B cell (primary cell): Measurements from ENCODE around the gene CCDC83. TPM values are rescaled to one million over a fixed set of nuclear protein-coding genes. Genes with fewer than 3 reads are reported as not detected.
A peak's percentile ranks its signal among the peaks of the same experiment; 100 is the strongest.

Source experiments
- ATAC-seq: fragments of 200-7000 bp; cut with Tn5 transposase; one replicate; pipeline ENCODE4 v1.10.0; 2021; ENCODE audit warnings: low read depth, mild to moderate bottlenecking, moderate number of reproducible peaks, moderate library complexity
- CTCF ChIA-PET: fragments of 350-600 bp; sonication (Branson Sonifier 250); formaldehyde crosslinking; loops from one replicate; lab custom pipeline; 2021; ENCODE audit warnings: antibody characterized with exemption, inconsistent platforms; lab: Charles Lee
- POLR2A ChIA-PET: fragments of 350-600 bp; sonication (Branson Sonifier 250); formaldehyde crosslinking; loops from one replicate; lab custom pipeline; 2021; ENCODE audit warnings: antibody characterized with exemption; lab: Charles Lee
- DNase-seq: peaks from one replicate; pipeline ENCODE4 v3.0.0; 2013
- H2AFZ ChIP-seq: 2 replicates; pipeline ENCODE4 v1.6.1; 2012; ENCODE audit warnings: mild to moderate bottlenecking, low read depth, low read length; ENCODE audit not compliant: insufficient read depth, poor library complexity, severe bottlenecking
- H3K27ac ChIP-seq, 2 donors: 1 replicate in 1 of 2; 2 replicates in 1 of 2; pipeline ENCODE4 v1.5.1; 2012 to 2013; ENCODE audit warnings: low read length in 2 of 2, mild to moderate bottlenecking in 2 of 2, moderate library complexity in 1 of 2
- H3K27me3 ChIP-seq, 4 experiments: fragments of 200-600 bp in 1 of 4; sonication (generic) in 1 of 4; replicated peaks in 1 of 4; 1 replicate in 2 of 4; 2 replicates in 2 of 4; pipeline versions ENCODE4 v1.6.1 to v1.7.0; 2013 to 2016; ENCODE audit warnings: low read length in 3 of 4, mild to moderate bottlenecking in 2 of 4, mixed read lengths in 1 of 4, moderate library complexity in 1 of 4; ENCODE audit not compliant: insufficient read depth in 4 of 4, control insufficient read depth in 3 of 4; ENCODE audit errors: control extremely low read depth in 1 of 4
- H3K36me3 ChIP-seq, 2 experiments: replicated peaks in 1 of 2; 1 replicate in 1 of 2; 2 replicates in 1 of 2; pipeline versions ENCODE4 v1.6.1 to v1.7.1; 2013; ENCODE audit warnings: low read length in 1 of 2; ENCODE audit not compliant: insufficient read depth in 2 of 2, control insufficient read depth in 1 of 2; ENCODE audit errors: control extremely low read depth in 1 of 2, extremely low read depth in 1 of 2
- H3K4me1 ChIP-seq, 2 donors: fragments of 200-600 bp in 1 of 2; sonication (generic) in 1 of 2; 1 replicate in 1 of 2; 2 replicates in 1 of 2; pipeline versions ENCODE4 v1.5.1 to v1.6.1; 2013 to 2017; ENCODE audit warnings: low read length in 2 of 2; ENCODE audit not compliant: control insufficient read depth in 2 of 2, insufficient read depth in 2 of 2
- H3K4me2 ChIP-seq: replicated peaks from 2 replicates; pipeline ENCODE3; 2012; ENCODE audit warnings: mild to moderate bottlenecking, low read depth, low read length; ENCODE audit not compliant: poor library complexity, severe bottlenecking
- H3K4me3 ChIP-seq, 5 experiments: fragments of 200-600 bp in 1 of 5; sonication (generic) in 1 of 5; 1 replicate in 3 of 5; 2 replicates in 2 of 5; pipeline versions ENCODE4 v1.5.1 to v1.7.0; 2011 to 2016; ENCODE audit warnings: low read length in 4 of 5, mild to moderate bottlenecking in 4 of 5, low read depth in 2 of 5, control low read depth in 1 of 5, moderate library complexity in 1 of 5; ENCODE audit not compliant: insufficient read depth in 1 of 5; ENCODE audit errors: control extremely low read depth in 1 of 5, extremely low read depth in 1 of 5
- H3K79me2 ChIP-seq: fragments of 200-600 bp; sonication (generic); one replicate; pipeline ENCODE4 v1.6.0; 2016; ENCODE audit warnings: low read length; ENCODE audit not compliant: control insufficient read depth, insufficient read depth
- H3K9ac ChIP-seq: fragments of 200-600 bp; sonication (generic); 2 replicates; pipeline ENCODE4 v1.6.1; 2017; ENCODE audit warnings: mild to moderate bottlenecking, low read length, moderate library complexity
- H3K9me3 ChIP-seq, 3 donors: one replicate each; pipeline versions ENCODE4 v1.6.1 to v1.7.1; 2013; ENCODE audit warnings: low read length in 2 of 3; ENCODE audit not compliant: control insufficient read depth in 2 of 3, insufficient read depth in 1 of 3; ENCODE audit errors: control extremely low read depth in 1 of 3
- H4K20me1 ChIP-seq: 2 replicates; pipeline ENCODE4 v1.6.0; 2012; ENCODE audit warnings: mild to moderate bottlenecking, low read length; ENCODE audit not compliant: insufficient read depth, control insufficient read depth, poor library complexity, severe bottlenecking
- H3K27ac Mint-ChIP-seq: one replicate; pipeline ENCODE4 v1.8.0; 2021; ENCODE audit warnings: mixed read lengths
- H3K27me3 Mint-ChIP-seq: one replicate; pipeline ENCODE4 v1.8.0; 2021; ENCODE audit warnings: mixed read lengths
- H3K4me1 Mint-ChIP-seq: one replicate; pipeline ENCODE4 v1.8.0; 2021; ENCODE audit warnings: mixed read lengths
- H3K4me3 Mint-ChIP-seq: one replicate; pipeline ENCODE4 v1.8.0; 2021; ENCODE audit warnings: mixed read lengths
- H3K9me3 Mint-ChIP-seq: one replicate; pipeline ENCODE4 v1.8.0; 2022; ENCODE audit warnings: mixed read lengths; ENCODE audit not compliant: insufficient read depth
- CTCF ChIP-seq: fragments of 200-600 bp; IDR thresholded peaks from one replicate; pipeline ENCODE4 v1.8.0; 2022; ENCODE audit warnings: antibody characterized with exemption, mild to moderate bottlenecking
- EZH2 ChIP-seq: IDR thresholded peaks from 2 replicates; pipeline ENCODE4 v1.6.1; 2012; ENCODE audit warnings: borderline replicate concordance, low read depth, mild to moderate bottlenecking, moderate library complexity, low read length; ENCODE audit not compliant: insufficient read depth, poor library complexity, severe bottlenecking
- WGBS: methylation state at CpG from one replicate; pipeline ENCODE4 v1.1.5; 2013; ENCODE audit warnings: missing lambda C conversion rate; ENCODE audit not compliant: insufficient coverage; 5-methylcytosine and 5-hydroxymethylcytosine counted together
- intact Hi-C: fragments of 100-400 bp; cut with micrococcal nuclease; formaldehyde crosslinking; loops from one replicate; pipeline ENCODE4 v1.10.0; 2022
- polyA plus RNA-seq: library from polyadenylated mRNA; depleted of rRNA; stranded (reverse); fragments of >200 nt; gene quantifications from 2 replicates; pipeline ENCODE4 v1.2.3, GENCODE V29; 2012
- total RNA-seq, 2 donors: library from RNA; stranded (reverse); fragments of 120-200 nt in 1 of 2; gene quantifications; 1 replicate in 1 of 2; 2 replicates in 1 of 2; pipeline versions ENCODE4 v1.2.3 to v1.2.4, GENCODE V29; 2013 to 2022

Gene CCDC83
- total and polyA plus RNA-seq, 2 donors (not counting 1 experiment from before 2014, with no cell fraction given), result not detected

GRCh38 chr11:85854212-85854556, 999 bp upstream of the CCDC83 start:
- ChIA-PET POLR2A (interaction anchor here (0.6 kb wide), 1 partner anchor 436 kb away, joined by 4 read pairs; no protein-coding TSS in a partner anchor), CTCF (interaction anchor here (0.6 to 2.7 kb wide), 26 partner anchors 8 to 968 kb away, joined by 3 to 23 read pairs (median 4); partner anchors contain the start of gene HIKESHI)
- Histone ChIP-seq H3K9me3 (no peaks in the 10 kb centered on the region), H3K4me3 (peak overlapping the region; percentile 51 to 74 (median 69)), H2AFZ (peak overlapping the region; percentile 93), H3K4me1 (peaks cover 3 to 11% of the 10 kb centered on the region in 2 donors), H3K36me3 (no peaks in the 10 kb centered on the region), H3K27ac (peak overlapping the region in 1 of 2 donors; percentile 77), H3K27me3 (no peaks in the 10 kb centered on the region), H3K79me2 (no peaks in the 10 kb centered on the region), H3K9ac (peak overlapping the region; percentile 73), H4K20me1 (no peaks in the 10 kb centered on the region), H3K4me2 (peak overlapping the region; percentile 81)
- no peak for ATAC-seq
- intact Hi-C loops, result loop anchor here (1.0 to 10.0 kb wide), 5 partner anchors 43 to 964 kb away; partner anchors contain the start of genes CREBZF and SYTL2
- H3K27me3 Mint-ChIP-seq, result peaks cover 9% of the 10 kb centered on the region
- WGBS, result 5% methylated on average over 6 of the region's 7 CpGs
- peak overlapping the region; percentile 84 for H3K27ac Mint-ChIP-seq
- no peak for TF ChIP-seq CTCF
- no peak for TF ChIP-seq EZH2
- no peaks in the 10 kb centered on the region for H3K9me3 Mint-ChIP-seq
- H3K4me1 Mint-ChIP-seq, result peaks cover 12% of the 10 kb centered on the region
- DNase-seq, result no peak
- peak overlapping the region; percentile 89 for H3K4me3 Mint-ChIP-seq
